Measurements from ENCODE around the gene LRCOL1.

GRCh38 chr12:132605892-132606291 is 4.5 kb downstream of the LRCOL1 start:
- TF ChIP-seq CTCF (IDR thresholded peaks at IDR 0.05; ENCODE audit: low read depth, low read length, poor library complexity, severe bottlenecking) (no peak), EZH2phosphoT487 (IDR thresholded peaks at IDR 0.05; ENCODE audit: borderline replicate concordance, low read length) (no peak)

Data from DOHH2 (cell line).